HepG2 (cell line): Measurements from ENCODE around the gene TACO1. TPM values are rescaled to one million over a fixed set of nuclear protein-coding genes. Genes with fewer than 3 reads are reported as not detected.

Experiments
- BHLHE40 ChIP-seq: IDR thresholded peaks from 2 replicates; pipeline ENCODE4 v1.6.1; 2011; ENCODE audit warnings: low read length, improper control_type of control experiment
- CBFB ChIP-seq: sonication (generic); formaldehyde crosslinking; IDR thresholded peaks from 2 replicates; pipeline ENCODE4 v1.4.0; 2020; ENCODE audit warnings: missing genetic modification reagents
- CENPBD1 ChIP-seq: sonication (generic); formaldehyde crosslinking; IDR thresholded peaks from 2 replicates; pipeline ENCODE4 v1.8.0; 2022; ENCODE audit warnings: missing genetic modification reagents, low read depth, mild to moderate bottlenecking, borderline replicate concordance
- DMTF1 ChIP-seq: sonication (generic); formaldehyde crosslinking; IDR thresholded peaks from 2 replicates; pipeline ENCODE4 v1.4.0; 2020; ENCODE audit warnings: mild to moderate bottlenecking, missing genetic modification reagents
- DNMT1 ChIP-seq: sonication (generic); formaldehyde crosslinking; IDR thresholded peaks from 2 replicates; pipeline ENCODE4 v1.5.1; 2020; ENCODE audit warnings: mild to moderate bottlenecking, missing genetic modification reagents
- DZIP1 ChIP-seq: sonication (generic); formaldehyde crosslinking; IDR thresholded peaks from 2 replicates; pipeline ENCODE4 v1.5.0; 2020; ENCODE audit warnings: mild to moderate bottlenecking, missing genetic modification reagents
- FOXA3 ChIP-seq: IDR thresholded peaks from 2 replicates; pipeline ENCODE4 v1.6.1; 2016; ENCODE audit warnings: missing genetic modification reagents, missing compliant biosample characterization
- GMEB2 ChIP-seq: IDR thresholded peaks from 2 replicates; pipeline ENCODE4 v1.6.1; 2016; ENCODE audit warnings: missing biosample characterization, missing genetic modification reagents, low read depth
- HCFC1 ChIP-seq: fragments of 150-350 bp; IDR thresholded peaks from 2 replicates; pipeline ENCODE4 v1.6.1; 2014; ENCODE audit warnings: low read depth, low read length
- HNRNPH1 ChIP-seq: fragments of 200-400 bp; formaldehyde crosslinking; optimal IDR thresholded peaks from 2 replicates; pipeline ENCODE3; 2017; ENCODE audit warnings: mild to moderate bottlenecking, low read depth, low read length
- HOMEZ ChIP-seq: IDR thresholded peaks from 2 replicates; pipeline ENCODE4 v1.6.1; 2016; ENCODE audit warnings: low read depth
- MAFG ChIP-seq: sonication (generic); formaldehyde crosslinking; IDR thresholded peaks from 2 replicates; pipeline ENCODE4 v1.5.1; 2020; ENCODE audit warnings: mild to moderate bottlenecking, missing genetic modification reagents
- POLR2A ChIP-seq, 2 experiments: IDR thresholded peaks; 2 replicates each; pipeline ENCODE4 v1.6.1; 2011; ENCODE audit warnings: low read depth in 2 of 2, low read length in 2 of 2, mild to moderate bottlenecking in 1 of 2, moderate library complexity in 1 of 2; ENCODE audit not compliant: insufficient read depth in 1 of 2
- TBP ChIP-seq: sonication (generic); formaldehyde crosslinking; IDR thresholded peaks from 2 replicates; pipeline ENCODE4 v1.5.0; 2020; ENCODE audit warnings: missing genetic modification reagents
- ZBTB7A ChIP-seq: sonication (generic); formaldehyde crosslinking; IDR thresholded peaks from 2 replicates; pipeline ENCODE4 v1.8.0; 2022; ENCODE audit warnings: mild to moderate bottlenecking, missing genetic modification reagents
- ZMYM4 ChIP-seq: sonication (generic); formaldehyde crosslinking; IDR thresholded peaks from 2 replicates; pipeline ENCODE4 v1.8.1; 2023; ENCODE audit warnings: mild to moderate bottlenecking, missing genetic modification reagents
- ZNF124 ChIP-seq: sonication (generic); formaldehyde crosslinking; IDR thresholded peaks from 2 replicates; pipeline ENCODE4 v1.4.0; 2020; ENCODE audit warnings: missing genetic modification reagents
- ZNF253 ChIP-seq: sonication (generic); formaldehyde crosslinking; IDR thresholded peaks from 2 replicates; pipeline ENCODE4 v1.8.0; 2022; ENCODE audit warnings: mild to moderate bottlenecking, missing genetic modification reagents, borderline replicate concordance
- ZNF34 ChIP-seq: sonication (generic); formaldehyde crosslinking; IDR thresholded peaks from 2 replicates; pipeline ENCODE4 v1.4.0; 2020; ENCODE audit warnings: mild to moderate bottlenecking, missing genetic modification reagents, borderline replicate concordance
- ZNF747 ChIP-seq: sonication (generic); formaldehyde crosslinking; IDR thresholded peaks from 2 replicates; pipeline ENCODE4 v1.8.1; 2023; ENCODE audit warnings: missing genetic modification reagents, mild to moderate bottlenecking, borderline replicate concordance
- polyA plus RNA-seq, 8 experiments: library from polyadenylated mRNA; depleted of rRNA in 3 of 8; stranded (reverse) in 7 of 8; unstranded in 1 of 8; fragments of >200 nt; fragmentation: Illumina TruSeq in 4 of 8; extraction: Trizol in 4 of 8; gene quantifications; 2 replicates each; pipeline versions ENCODE4 v1.2.1 to v1.2.3, GENCODE V29; 2011 to 2016; ENCODE audit warnings: low read depth in 4 of 8, missing spikeins in 1 of 8, mixed read lengths in 1 of 8; ENCODE audit not compliant: insufficient read depth in 1 of 8
- total RNA-seq, 5 experiments: library from RNA; depleted of rRNA; stranded (reverse); fragments of >200 nt; fragmentation: Illumina TruSeq; extraction: Trizol; gene quantifications; 2 replicates each; pipeline ENCODE4 v1.2.3, GENCODE V29; 2016; ENCODE audit warnings: low read depth in 1 of 5

Gene TACO1
- total and polyA plus RNA-seq, 2 of the 13 experiments (the other 11 are each of a cell fraction or from before 2014, with no cell fraction given), result 34.7 to 53.6 TPM

GRCh38 chr17:63621684-63622573 is 21.2 kb downstream of the TACO1 start, which contains the start of gene MAP3K3 (continued):
- no peak for TF ChIP-seq DZIP1
- TF ChIP-seq DMTF1 (CRISPR knock-in tag), result no peak
- no peak for TF ChIP-seq GMEB2 (CRISPR knock-in tag)
- TF ChIP-seq BHLHE40, result no peak
- TF ChIP-seq CENPBD1 (CRISPR knock-in tag), result no peak
- 0 out of 2 replicates have a peak, but pooled peaks have one; percentile 1 for TF ChIP-seq HCFC1
- peak; percentile 47 for TF ChIP-seq ZNF747 (CRISPR knock-in tag)
- TF ChIP-seq ZNF124 (CRISPR knock-in tag), result peak; percentile 23; the same call in 1 of the 2 replicates
- peak; percentile 62; the same call in 1 of the 2 replicates for TF ChIP-seq HOMEZ (CRISPR knock-in tag)
- no peak for TF ChIP-seq MAFG (CRISPR knock-in tag)
- TF ChIP-seq FOXA3 (CRISPR knock-in tag), result peak; percentile 62
- peak; percentile 33; the same call in 1 of the 2 replicates for TF ChIP-seq ZNF253 (CRISPR knock-in tag)
- no peak for TF ChIP-seq DNMT1 (CRISPR knock-in tag)
- no peak for TF ChIP-seq TBP (CRISPR knock-in tag)
- peak; percentile 68 to 94 for TF ChIP-seq POLR2A (IDR thresholded peaks at IDR 0.05; ENCODE audit: insufficient read depth in 1 of 2, low read depth in 2 of 2, low read length in 2 of 2)
- no peak for TF ChIP-seq ZNF34 (CRISPR knock-in tag)
- no peak for TF ChIP-seq ZBTB7A (CRISPR knock-in tag)
- no peak; the same call in 1 of the 2 replicates for TF ChIP-seq CBFB (CRISPR knock-in tag)
- TF ChIP-seq ZMYM4 (CRISPR knock-in tag), result peak; percentile 78
- TF ChIP-seq HNRNPH1, result no peak
